SK-N-SH treated with all-trans-retinoic acid at 6 μM for 48 hours (cell line): ENCODE results near the gene MRAS.

ENCODE experiments used
- ATAC-seq: fragments of 200-7000 bp; cut with Tn5 transposase; 3 replicates; pipeline ENCODE4 v1.9.1; 2020; ENCODE audit warnings: mild to moderate bottlenecking, moderate library complexity
- ARNTL ChIP-seq: fragments of 450-650 bp; formaldehyde crosslinking; IDR thresholded peaks from 2 replicates; pipeline ENCODE4 v1.5.0; 2020; ENCODE audit warnings: low read depth, mild to moderate bottlenecking, moderate library complexity, borderline replicate concordance
- BACH2 ChIP-seq: fragments of 250-450 bp; sonication (Bioruptor Pico); IDR thresholded peaks from 2 replicates; pipeline ENCODE4 v1.9.0; 2021; ENCODE audit warnings: mild to moderate bottlenecking, borderline replicate concordance
- CREB5 ChIP-seq: fragments of 250-450 bp; sonication (Bioruptor Pico); IDR thresholded peaks from 2 replicates; pipeline ENCODE4 v1.5.1; 2020; ENCODE audit warnings: low read depth, mild to moderate bottlenecking, moderate library complexity
- CSDC2 ChIP-seq: fragments of 250-450 bp; sonication (Bioruptor Pico); IDR thresholded peaks from 2 replicates; pipeline ENCODE4 v1.5.0; 2020; ENCODE audit warnings: mild to moderate bottlenecking, moderate library complexity
- CSRNP3 ChIP-seq: fragments of 250-450 bp; sonication (Bioruptor Pico); IDR thresholded peaks from 2 replicates; pipeline ENCODE4 v1.5.1; 2021; ENCODE audit warnings: mild to moderate bottlenecking, moderate library complexity
- ESRRG ChIP-seq: fragments of 250-450 bp; sonication (Bioruptor Pico); IDR thresholded peaks from 2 replicates; pipeline ENCODE4 v1.6.1; 2021; ENCODE audit warnings: mild to moderate bottlenecking
- GLIS3 ChIP-seq: fragments of 250-450 bp; sonication (Bioruptor Pico); IDR thresholded peaks from 2 replicates; pipeline ENCODE4 v1.5.0; 2020; ENCODE audit warnings: mild to moderate bottlenecking, moderate library complexity
- ISL1 ChIP-seq: fragments of 250-450 bp; sonication (Bioruptor Pico); IDR thresholded peaks from 2 replicates; pipeline ENCODE4 v2.1.2; 2022; ENCODE audit warnings: mild to moderate bottlenecking, moderate library complexity
- OSR1 ChIP-seq: fragments of 250-450 bp; sonication (Bioruptor Pico); IDR thresholded peaks from 2 replicates; pipeline ENCODE4 v1.8.0; 2022; ENCODE audit warnings: moderate library complexity, mild to moderate bottlenecking, inconsistent platforms
- PATZ1 ChIP-seq: fragments of 250-450 bp; sonication (Bioruptor Pico); IDR thresholded peaks from 2 replicates; pipeline ENCODE4 v1.8.0; 2020; ENCODE audit warnings: mild to moderate bottlenecking, moderate library complexity, borderline replicate concordance
- POU6F1 ChIP-seq: fragments of 250-450 bp; sonication (Bioruptor Pico); IDR thresholded peaks from 2 replicates; pipeline ENCODE4 v1.8.0; 2021; ENCODE audit warnings: low read depth, mild to moderate bottlenecking, moderate library complexity, borderline replicate concordance
- PPARA ChIP-seq: fragments of 250-450 bp; sonication (Bioruptor Pico); IDR thresholded peaks from 2 replicates; pipeline ENCODE4 v1.5.0; 2020; ENCODE audit warnings: mild to moderate bottlenecking, borderline replicate concordance
- RARB ChIP-seq: fragments of 250-450 bp; sonication (Bioruptor Pico); IDR thresholded peaks from 2 replicates; pipeline ENCODE4 v1.8.0; 2021; ENCODE audit warnings: mild to moderate bottlenecking, moderate library complexity
- SNAI2 ChIP-seq: fragments of 250-450 bp; sonication (Bioruptor Pico); IDR thresholded peaks from 2 replicates; pipeline ENCODE4 v1.5.0; 2020; ENCODE audit warnings: mild to moderate bottlenecking, moderate library complexity
- TCF4 ChIP-seq: fragments of 250-450 bp; sonication (Bioruptor Pico); IDR thresholded peaks from 2 replicates; pipeline ENCODE4 v1.8.0; 2021; ENCODE audit warnings: mild to moderate bottlenecking, moderate library complexity, borderline replicate concordance
- TOX ChIP-seq: fragments of 250-450 bp; sonication (Bioruptor Pico); IDR thresholded peaks from 2 replicates; pipeline ENCODE4 v1.8.0; 2021; ENCODE audit warnings: mild to moderate bottlenecking, moderate library complexity, borderline replicate concordance
- TSHZ2 ChIP-seq: fragments of 250-450 bp; sonication (Bioruptor Pico); IDR thresholded peaks from 2 replicates; pipeline ENCODE4 v1.5.0; 2020; ENCODE audit warnings: mild to moderate bottlenecking, moderate library complexity
- ZC3H10 ChIP-seq: fragments of 250-450 bp; sonication (Bioruptor Pico); IDR thresholded peaks from 2 replicates; pipeline ENCODE4 v1.5.1; 2021; ENCODE audit warnings: mild to moderate bottlenecking, moderate library complexity
- ZFP3 ChIP-seq: fragments of 250-450 bp; sonication (Bioruptor Pico); IDR thresholded peaks from 2 replicates; pipeline ENCODE4 v1.5.0; 2020; ENCODE audit warnings: mild to moderate bottlenecking, moderate library complexity
- ZNF565 ChIP-seq: fragments of 450-650 bp; formaldehyde crosslinking; conservative IDR thresholded peaks from 2 replicates; pipeline ENCODE4 v1.5.0; 2020; ENCODE audit warnings: low read depth, mild to moderate bottlenecking, moderate library complexity
- ZNF70 ChIP-seq: fragments of 450-650 bp; formaldehyde crosslinking; IDR thresholded peaks from 2 replicates; pipeline ENCODE4 v1.5.0; 2020; ENCODE audit warnings: mild to moderate bottlenecking, moderate library complexity

The MRAS gene

GRCh38 chr3:138361561-138361971 lies 13.2 kb downstream of the MRAS start:
- no peak for ATAC-seq
- TF ChIP-seq RARB: no peak
- no peak for TF ChIP-seq ISL1
- TF ChIP-seq TSHZ2 (CRISPR knock-in tag): no peak
- no peak for TF ChIP-seq SNAI2 (CRISPR knock-in tag)
- no peak for TF ChIP-seq ESRRG (CRISPR knock-in tag)
- no peak for TF ChIP-seq TCF4 (CRISPR knock-in tag)
- no peak for TF ChIP-seq ZC3H10
- TF ChIP-seq GLIS3 (CRISPR knock-in tag): no peak
- TF ChIP-seq ZNF70 (CRISPR knock-in tag): no peak
- no peak for TF ChIP-seq BACH2 (CRISPR knock-in tag)
- TF ChIP-seq CREB5 (CRISPR knock-in tag): no peak
- no peak for TF ChIP-seq POU6F1 (CRISPR knock-in tag)

GRCh38 chr3:138362538-138362937 lies 14.2 kb downstream of the MRAS start:
- ATAC-seq: no peak
- TF ChIP-seq OSR1: no peak
- no peak for TF ChIP-seq ZNF565 (CRISPR knock-in tag)
- no peak for TF ChIP-seq ARNTL (CRISPR knock-in tag)
- no peak for TF ChIP-seq CREB5 (CRISPR knock-in tag)
- TF ChIP-seq ZC3H10: no peak
- TF ChIP-seq TOX: no peak
- no peak for TF ChIP-seq PPARA (CRISPR knock-in tag)
- TF ChIP-seq TSHZ2 (CRISPR knock-in tag): no peak
- no peak for TF ChIP-seq ZNF70 (CRISPR knock-in tag)
- TF ChIP-seq GLIS3 (CRISPR knock-in tag): no peak
- no peak for TF ChIP-seq ZFP3 (CRISPR knock-in tag)
- TF ChIP-seq TCF4 (CRISPR knock-in tag): no peak

GRCh38 chr3:138363322-138363721 lies 14.9 kb downstream of the MRAS start:
- no peak for ATAC-seq
- no peak for TF ChIP-seq TCF4 (CRISPR knock-in tag)
- no peak for TF ChIP-seq CSRNP3 (CRISPR knock-in tag)
- no peak for TF ChIP-seq PPARA (CRISPR knock-in tag)
- no peak for TF ChIP-seq PATZ1 (CRISPR knock-in tag)
- no peak for TF ChIP-seq GLIS3 (CRISPR knock-in tag)
- TF ChIP-seq CSDC2 (CRISPR knock-in tag): no peak
